ENCODE data around the gene ATL1.

- TF ChIP-seq, protein P1, sequence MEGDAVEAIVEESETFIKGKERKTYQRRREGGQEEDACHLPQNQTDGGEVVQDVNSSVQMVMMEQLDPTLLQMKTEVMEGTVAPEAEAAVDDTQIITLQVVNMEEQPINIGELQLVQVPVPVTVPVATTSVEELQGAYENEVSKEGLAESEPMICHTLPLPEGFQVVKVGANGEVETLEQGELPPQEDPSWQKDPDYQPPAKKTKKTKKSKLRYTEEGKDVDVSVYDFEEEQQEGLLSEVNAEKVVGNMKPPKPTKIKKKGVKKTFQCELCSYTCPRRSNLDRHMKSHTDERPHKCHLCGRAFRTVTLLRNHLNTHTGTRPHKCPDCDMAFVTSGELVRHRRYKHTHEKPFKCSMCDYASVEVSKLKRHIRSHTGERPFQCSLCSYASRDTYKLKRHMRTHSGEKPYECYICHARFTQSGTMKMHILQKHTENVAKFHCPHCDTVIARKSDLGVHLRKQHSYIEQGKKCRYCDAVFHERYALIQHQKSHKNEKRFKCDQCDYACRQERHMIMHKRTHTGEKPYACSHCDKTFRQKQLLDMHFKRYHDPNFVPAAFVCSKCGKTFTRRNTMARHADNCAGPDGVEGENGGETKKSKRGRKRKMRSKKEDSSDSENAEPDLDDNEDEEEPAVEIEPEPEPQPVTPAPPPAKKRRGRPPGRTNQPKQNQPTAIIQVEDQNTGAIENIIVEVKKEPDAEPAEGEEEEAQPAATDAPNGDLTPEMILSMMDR (conservative IDR thresholded peaks at IDR 0.05; ENCODE audit: low read depth in 2 of 2) = no peak
- TF ChIP-seq CREB1 (CRISPR knock-in tag; IDR thresholded peaks at IDR 0.05; ENCODE audit: low read depth) = no peak
- TF ChIP-seq EZH2 (IDR thresholded peaks at IDR 0.05; ENCODE audit: low read depth, unreplicated experiment) = no peak
- TF ChIP-seq ZNF114 (CRISPR knock-in tag; IDR thresholded peaks at IDR 0.05) = no peak
- TF ChIP-seq, protein P2, sequence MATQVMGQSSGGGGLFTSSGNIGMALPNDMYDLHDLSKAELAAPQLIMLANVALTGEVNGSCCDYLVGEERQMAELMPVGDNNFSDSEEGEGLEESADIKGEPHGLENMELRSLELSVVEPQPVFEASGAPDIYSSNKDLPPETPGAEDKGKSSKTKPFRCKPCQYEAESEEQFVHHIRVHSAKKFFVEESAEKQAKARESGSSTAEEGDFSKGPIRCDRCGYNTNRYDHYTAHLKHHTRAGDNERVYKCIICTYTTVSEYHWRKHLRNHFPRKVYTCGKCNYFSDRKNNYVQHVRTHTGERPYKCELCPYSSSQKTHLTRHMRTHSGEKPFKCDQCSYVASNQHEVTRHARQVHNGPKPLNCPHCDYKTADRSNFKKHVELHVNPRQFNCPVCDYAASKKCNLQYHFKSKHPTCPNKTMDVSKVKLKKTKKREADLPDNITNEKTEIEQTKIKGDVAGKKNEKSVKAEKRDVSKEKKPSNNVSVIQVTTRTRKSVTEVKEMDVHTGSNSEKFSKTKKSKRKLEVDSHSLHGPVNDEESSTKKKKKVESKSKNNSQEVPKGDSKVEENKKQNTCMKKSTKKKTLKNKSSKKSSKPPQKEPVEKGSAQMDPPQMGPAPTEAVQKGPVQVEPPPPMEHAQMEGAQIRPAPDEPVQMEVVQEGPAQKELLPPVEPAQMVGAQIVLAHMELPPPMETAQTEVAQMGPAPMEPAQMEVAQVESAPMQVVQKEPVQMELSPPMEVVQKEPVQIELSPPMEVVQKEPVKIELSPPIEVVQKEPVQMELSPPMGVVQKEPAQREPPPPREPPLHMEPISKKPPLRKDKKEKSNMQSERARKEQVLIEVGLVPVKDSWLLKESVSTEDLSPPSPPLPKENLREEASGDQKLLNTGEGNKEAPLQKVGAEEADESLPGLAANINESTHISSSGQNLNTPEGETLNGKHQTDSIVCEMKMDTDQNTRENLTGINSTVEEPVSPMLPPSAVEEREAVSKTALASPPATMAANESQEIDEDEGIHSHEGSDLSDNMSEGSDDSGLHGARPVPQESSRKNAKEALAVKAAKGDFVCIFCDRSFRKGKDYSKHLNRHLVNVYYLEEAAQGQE (IDR thresholded peaks at IDR 0.05; ENCODE audit: unreplicated experiment) = no peak
- no peak for TF ChIP-seq JUNB (IDR thresholded peaks at IDR 0.05; ENCODE audit: unreplicated experiment)
- TF ChIP-seq EZH2phosphoT487 (IDR thresholded peaks at IDR 0.05; ENCODE audit: unreplicated experiment) = no peak
- no peak for TF ChIP-seq POLR2AphosphoS5 (IDR thresholded peaks at IDR 0.05; ENCODE audit: low read depth)
- no peak for TF ChIP-seq ETS1 (IDR thresholded peaks at IDR 0.05)
- no peak for TF ChIP-seq NANOG (IDR thresholded peaks at IDR 0.05; ENCODE audit: borderline replicate concordance)
Measured at GRCh38 chr14:50524060-50524459, 35.9 kb upstream of the ATL1 start.

Data from GM23338 (cell line).